GM19438 (cell line): Measurements from ENCODE around the gene DYNC1I2.
"Not testable (repeated sequence)": the region's sequence is repeated elsewhere in the genome, so short reads cannot be mapped to it uniquely, and the experiment has no call there.

Experiments
- ATAC-seq: cut with Tn5 transposase; IDR thresholded peaks from one replicate; pipeline ENCODE4 v1.9.1; 2021; ENCODE audit warnings: low read depth; ENCODE audit not compliant: unreplicated experiment

Gene DYNC1I2

DNA sequence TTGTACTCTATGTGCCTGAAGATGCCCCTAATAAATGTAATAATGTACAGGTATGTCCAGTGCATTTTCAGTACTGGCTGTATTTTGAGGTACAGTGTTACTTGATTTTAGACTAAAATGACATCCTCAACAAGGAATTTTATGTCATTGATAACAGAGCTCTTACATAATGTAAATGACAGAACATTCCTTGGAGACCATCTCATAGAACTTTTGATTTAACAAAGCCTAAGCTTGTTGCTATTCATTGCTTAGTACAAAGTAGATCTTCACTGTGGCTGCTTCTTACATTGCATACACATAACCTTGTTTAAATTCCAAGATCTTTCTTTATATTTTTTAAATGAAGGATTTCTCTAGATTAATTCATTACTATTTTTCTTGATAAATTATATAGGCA is 24.1 kb downstream of the DYNC1I2 start:
- no peak for ATAC-seq

- no peak for ATAC-seq
Measured at GRCh38 chr2:171712051-171712450, 24.8 kb downstream of the DYNC1I2 start.

DNA sequence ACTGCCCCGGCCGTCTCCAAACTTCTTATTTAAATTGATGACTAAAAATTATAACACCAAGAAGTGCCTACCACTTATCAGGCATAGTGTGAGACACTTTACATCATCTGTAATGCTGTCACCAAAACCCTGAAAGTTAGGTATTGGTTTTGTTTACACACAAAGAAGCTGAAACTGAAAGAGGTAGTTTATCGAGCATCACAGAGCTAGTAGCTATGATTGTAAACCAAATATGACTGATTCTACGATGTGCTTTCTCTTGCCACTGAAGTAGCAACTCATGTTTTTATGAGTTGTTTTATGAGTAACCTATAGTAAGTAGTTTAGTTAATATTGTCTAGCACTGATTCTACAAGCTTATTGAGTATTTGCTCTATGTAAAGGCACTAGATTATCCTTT is 31.5 kb downstream of the DYNC1I2 start:
- peak; percentile 86 for ATAC-seq

DNA sequence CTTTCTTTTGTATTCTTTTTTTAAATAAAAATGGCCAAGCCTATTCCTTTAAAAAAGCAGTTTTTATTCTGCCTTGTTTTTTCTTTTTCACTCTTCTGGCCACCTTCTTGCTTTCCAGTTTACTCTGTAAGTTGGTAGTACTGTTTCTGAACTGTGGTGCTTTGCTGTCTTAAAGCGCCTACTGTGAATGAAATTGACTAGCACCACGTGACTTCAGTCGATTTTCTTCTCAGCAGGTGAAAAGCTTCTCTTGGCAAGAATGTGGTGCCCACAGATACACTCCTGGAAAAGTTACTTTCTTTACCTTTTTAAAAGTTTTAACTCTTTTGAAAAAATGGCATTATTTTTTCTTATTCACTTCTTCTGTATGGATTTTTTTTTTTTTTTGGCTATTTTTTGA is 32.4 kb downstream of the DYNC1I2 start:
- ATAC-seq = no peak

DNA sequence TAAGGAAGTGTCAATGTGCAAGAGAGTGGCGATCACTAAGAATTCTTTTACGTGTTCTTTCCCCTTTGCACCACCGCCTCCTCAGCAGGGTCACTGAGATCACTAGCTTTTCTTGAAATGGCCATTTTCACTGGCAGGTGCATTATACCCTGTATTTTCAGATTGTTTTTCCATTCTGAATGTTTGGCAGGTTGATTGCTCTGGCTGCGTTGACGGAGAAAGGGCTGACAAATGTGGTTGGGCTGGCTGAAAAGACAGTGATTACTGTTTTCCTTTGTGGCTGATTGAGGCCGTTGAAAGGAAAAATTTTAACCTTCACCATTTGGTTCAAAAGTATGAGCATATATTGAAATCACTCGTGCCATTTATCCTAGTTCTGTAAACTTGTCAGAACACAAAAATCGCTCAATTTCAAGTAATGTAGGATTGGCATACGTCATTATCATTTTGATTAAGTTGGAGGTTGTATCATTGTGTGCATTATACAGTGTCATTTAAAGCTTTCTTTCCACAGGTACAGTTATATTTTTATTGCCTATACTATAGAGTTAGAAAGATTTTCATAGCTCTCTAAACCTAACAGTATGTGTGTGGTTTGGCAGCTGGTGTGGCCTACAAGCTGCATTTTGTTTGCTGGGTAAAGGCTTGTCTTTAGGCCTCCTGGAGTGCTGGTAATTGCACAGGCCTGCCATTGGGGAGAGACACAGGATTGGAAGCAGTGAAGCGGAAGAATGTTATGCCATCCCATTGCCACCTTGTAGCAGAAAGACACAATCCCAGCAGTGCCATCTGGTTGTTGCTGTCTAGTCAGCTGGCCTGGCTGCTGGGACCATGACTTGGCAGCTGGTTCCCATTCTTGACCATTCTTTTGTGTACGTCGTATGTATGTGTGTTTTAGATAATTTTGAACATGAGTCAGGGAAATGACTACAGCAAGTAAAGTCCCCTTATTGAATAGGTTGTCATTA is 36.7 kb downstream of the DYNC1I2 start:
- no peak for ATAC-seq

DNA sequence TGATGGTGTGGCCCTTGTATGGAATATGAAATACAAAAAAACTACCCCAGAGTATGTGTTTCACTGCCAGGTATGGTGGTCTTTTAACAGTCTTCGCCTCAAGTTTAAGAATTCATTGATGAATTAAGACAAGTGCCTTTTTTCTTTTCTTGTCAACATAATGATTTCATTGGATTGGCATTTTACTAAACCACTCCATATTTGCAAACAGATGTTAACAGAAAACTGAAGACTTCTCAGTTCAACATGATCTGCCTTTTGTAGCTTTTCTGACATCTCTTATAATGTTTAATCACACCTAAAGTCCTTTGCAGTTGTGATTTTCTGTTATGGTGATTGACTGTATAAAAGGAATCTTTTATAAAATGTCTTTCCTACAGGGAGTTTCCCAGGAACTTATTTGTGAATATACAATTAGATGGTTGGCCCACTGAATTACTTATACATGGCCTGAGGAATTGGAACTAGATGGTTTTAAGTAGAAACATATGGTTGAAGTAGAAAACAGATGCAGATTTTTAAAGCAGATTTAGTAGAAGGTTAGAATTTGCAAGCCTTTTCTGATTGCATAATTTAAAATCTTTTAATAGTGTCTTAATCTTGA is 39.7 kb downstream of the DYNC1I2 start:
- ATAC-seq = no peak

- no peak for ATAC-seq
Measured at GRCh38 chr2:171728989-171729951, 42.0 kb downstream of the DYNC1I2 start.

GRCh38 chr2:171729952-171730317 is 42.7 kb downstream of the DYNC1I2 start:
- no peak for ATAC-seq

DNA sequence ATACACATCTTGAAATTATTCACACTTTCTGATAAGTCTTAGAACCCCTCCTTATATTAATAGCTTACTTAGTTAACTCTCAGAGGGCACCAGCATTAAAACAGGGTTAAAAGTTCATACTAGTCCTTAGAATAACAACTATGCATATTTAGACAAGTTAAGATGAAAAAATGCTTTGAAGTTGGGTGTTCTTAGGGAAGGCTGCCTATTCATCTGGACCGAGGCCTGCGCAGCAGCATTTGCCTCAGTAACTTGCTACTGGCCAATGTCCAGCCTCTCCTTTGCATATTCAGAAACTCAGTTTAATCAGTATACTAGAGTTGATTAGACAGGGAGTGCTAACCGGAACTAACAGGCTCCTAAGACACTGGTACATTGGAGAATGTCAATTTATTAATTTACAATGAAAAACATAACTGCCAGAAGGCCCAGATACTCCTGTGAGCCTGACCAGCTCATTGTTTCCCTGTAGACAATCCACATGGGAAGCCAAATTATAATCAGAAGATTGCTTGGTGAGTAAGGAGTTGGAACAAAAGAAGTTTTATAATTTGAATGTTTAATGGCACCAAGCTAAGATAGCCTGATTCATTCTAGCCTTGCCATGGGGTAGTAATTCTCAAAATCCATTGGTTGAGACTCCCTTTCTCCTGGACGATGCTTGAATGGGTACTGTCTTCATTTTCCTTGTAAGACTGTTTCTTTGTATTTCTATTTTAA is 48.9 kb downstream of the DYNC1I2 start:
- ATAC-seq = no peak

DNA sequence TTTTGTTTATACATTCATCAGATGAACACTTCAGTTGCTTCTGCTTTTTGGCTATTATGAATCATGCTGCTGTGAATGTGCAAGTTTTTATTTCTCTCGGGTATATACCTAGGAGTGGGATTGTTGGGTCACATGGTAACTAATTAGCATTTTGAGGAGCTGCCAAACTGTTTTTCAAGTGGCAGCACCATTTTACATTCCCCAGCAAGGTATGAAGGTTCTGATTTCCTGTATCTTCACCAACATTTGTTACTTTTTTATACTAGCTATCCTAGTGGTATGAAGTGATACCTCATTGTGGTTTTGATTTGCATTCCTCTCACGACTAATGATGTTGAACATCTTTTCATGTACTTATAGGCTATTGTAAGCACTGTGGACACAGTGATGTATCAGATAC is 53.9 kb downstream of the DYNC1I2 start:
- ATAC-seq = no peak

DNA sequence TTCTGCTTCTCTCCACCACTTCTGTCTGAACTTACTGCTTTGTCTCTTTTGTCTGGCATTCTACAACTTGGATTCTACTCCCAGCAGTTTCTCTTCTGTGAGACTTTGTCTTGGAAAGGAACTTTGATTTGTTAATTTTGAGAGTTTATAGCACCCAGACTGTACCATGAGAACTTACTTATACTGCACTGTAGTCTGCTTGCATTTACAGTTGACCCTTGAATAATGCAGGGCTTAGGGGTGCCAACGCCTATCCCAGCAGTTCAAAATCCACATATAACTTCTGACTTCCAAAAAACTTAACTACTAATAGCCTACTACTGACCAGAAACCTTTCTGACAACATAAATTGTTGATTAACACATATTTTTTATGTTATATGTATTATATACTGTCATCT is 55.5 kb downstream of the DYNC1I2 start:
- no peak for ATAC-seq

- ATAC-seq = no peak
Measured at GRCh38 chr2:171745141-171745540, 57.9 kb downstream of the DYNC1I2 start.

DNA sequence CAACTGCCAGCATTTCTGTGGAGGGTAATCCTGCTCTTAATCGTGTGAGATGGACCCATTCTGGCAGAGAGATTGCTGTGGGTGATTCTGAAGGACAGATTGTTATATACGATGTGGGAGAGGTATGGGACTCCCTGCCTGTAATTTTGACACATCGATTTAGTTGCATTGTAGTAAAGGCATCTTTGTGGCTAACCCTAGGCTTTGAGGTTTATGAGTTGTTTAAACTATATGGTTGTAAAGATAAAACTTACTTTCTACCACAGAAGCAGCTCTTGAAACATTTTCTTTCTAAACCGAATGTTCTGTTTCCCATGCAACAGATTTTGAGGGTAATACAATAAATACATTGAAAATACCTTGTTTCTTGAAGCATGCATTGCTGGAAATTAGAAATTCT is 58.5 kb downstream of the DYNC1I2 start:
- no peak for ATAC-seq

- no peak for ATAC-seq
Measured at GRCh38 chr2:171747371-171747770, 60.1 kb downstream of the DYNC1I2 start.

DNA sequence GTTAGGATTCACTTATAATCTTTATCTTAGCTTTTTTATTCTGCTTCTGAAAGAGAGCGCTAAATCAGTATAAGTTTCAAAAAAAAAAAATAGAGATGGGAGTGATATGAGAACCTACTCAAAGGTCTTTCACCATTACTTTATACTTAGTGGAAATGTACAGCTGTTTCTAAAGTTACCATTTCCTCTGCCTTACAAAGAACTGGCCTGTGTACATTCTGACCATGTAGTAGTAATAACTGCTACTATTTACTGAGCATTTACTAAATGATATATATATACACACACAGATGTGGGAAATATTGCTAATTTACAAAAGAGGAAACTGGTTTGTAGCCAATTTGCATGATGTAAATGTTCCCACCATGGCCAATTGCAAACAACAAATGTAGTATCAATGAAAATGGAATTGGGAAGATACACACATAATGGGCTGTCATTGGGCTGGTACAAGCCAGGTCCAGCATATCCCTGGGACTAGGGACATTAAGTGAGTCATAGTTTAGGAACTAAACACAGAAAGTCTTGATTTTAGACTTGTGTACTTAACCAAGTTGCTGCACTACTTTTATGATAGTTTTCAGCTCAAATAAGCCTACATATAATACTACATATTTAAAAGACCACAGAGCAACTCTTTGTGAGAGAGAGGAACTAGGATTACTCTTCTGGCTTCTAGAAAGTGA is 67.1 kb downstream of the DYNC1I2 start:
- ATAC-seq = no peak

- not testable (repeated sequence) for ATAC-seq
Measured at GRCh38 chr2:171758762-171759161, 71.5 kb downstream of the DYNC1I2 start.

DNA sequence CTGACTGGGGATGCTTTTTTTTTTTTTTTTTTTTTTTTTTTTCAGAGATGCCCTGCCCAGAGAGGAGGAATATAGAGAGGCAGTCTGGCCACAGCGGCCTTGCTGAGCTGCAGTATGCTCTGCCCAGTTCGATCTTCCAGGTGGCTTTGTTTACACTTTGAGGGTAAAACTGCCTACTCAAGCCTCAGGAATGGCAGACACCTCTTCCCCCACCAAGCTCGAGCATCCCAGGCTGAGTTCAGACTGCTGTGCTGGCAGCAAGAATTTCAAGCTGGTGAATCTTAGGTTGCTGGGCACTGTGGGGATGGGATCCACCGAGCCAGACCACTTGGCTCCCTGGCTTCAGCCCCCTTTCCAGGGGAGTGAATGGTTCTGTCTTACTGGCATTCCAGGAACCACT is 73.9 kb downstream of the DYNC1I2 start:
- not testable (repeated sequence) for ATAC-seq

DNA sequence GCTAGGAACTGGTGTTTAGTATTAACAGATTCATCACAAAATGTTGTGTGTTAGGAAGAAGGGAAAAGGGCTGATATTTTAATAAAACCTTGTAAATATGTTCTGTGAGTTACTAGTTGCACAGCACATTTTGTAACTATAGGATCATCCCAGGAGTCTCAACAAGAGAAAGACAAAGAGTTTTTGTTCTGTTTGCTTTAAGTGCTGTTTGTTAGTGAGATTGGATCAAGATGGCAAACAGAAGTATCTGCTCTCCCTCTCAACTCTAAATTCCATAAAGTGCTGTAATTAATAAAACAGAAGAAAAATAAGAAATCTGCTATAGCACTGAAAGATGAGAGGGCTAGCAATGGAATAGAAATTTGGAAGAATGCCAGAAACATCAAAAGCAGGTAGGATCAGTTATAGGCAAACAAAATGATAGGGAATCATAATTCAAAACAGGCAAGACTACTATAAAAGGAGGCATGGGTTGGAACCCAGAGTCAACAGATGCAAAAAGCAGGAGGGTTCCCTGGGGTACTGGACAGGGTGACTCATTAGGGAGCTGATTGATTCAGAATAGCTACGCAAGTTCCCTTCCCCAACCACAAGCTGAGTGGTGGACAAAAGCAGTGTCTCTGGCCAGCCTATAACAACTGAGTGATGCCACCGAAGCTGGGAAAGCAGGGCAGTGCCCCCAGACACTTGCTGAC is 75.8 kb downstream of the DYNC1I2 start:
- no peak for ATAC-seq

- ATAC-seq = no peak
Measured at GRCh38 chr2:171763602-171764001, 76.3 kb downstream of the DYNC1I2 start.
